Measurements from ENCODE around the gene PIP5K1B.

PIP5K1B gene

DNA sequence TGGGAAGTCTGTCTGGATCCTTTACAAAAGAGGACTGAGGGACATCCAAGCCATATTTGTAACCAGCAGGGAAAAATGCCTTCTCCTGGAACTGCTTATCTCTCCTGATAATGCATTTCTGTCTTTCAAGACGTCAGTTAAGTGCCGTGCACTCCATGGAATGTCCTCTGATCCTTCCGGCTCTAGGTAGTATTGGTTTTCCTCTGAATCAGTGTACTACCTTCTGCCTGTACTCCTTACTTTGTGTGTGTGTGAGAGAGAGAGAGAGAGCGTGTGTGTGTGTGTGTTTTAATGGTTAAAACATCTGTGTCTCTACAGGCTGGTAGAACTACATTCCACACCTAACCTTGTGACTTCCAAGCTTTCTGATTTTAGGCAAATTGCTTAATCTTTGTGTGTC is 89.9 kb downstream of the PIP5K1B start:
- no peak for DNase-seq (ENCODE audit: low spot score)
- no CpG with 5 or more reads among the region's 4 CpGs for WGBS, 2 donors (ENCODE audit: extremely low coverage in 2 of 2, insufficient read length in 2 of 2, insufficient replicate concordance in 1 of 2)
- Histone ChIP-seq H4K8ac (ENCODE audit: low read depth, low read length) (no peak overlapping the region), H3K4ac (ENCODE audit: low read length) (no peak overlapping the region), H3K4me1 (ENCODE audit: control insufficient read depth in 2 of 2, insufficient read depth in 1 of 2, low read depth in 1 of 2, low read length in 2 of 2) (peaks cover 1 to 2% of the 10 kb centered on the region in 2 donors), H3K79me1 (ENCODE audit: low read depth, low read length) (no peaks in the 10 kb centered on the region), H2BK15ac (ENCODE audit: low read length) (no peak overlapping the region), H2BK5ac (ENCODE audit: low read length) (no peak overlapping the region), H2BK120ac (ENCODE audit: low read depth, low read length) (no peak overlapping the region), H3K36me3 (replicated peaks in 1 of 2; ENCODE audit: control insufficient read depth in 2 of 2, insufficient read depth in 2 of 2, low read length in 2 of 2) (peaks cover 0 to 10% of the 10 kb centered on the region in 2 donors), H3K9ac (ENCODE audit: low read depth, low read length, poor library complexity) (no peak overlapping the region), H3K27me3 (ENCODE audit: control insufficient read depth in 3 of 3, insufficient read depth in 3 of 3, low read depth in 1 of 3, low read length in 3 of 3) (no peaks in the 10 kb centered on the region), H3K18ac (ENCODE audit: low read length) (no peak overlapping the region), H3K4me2 (ENCODE audit: insufficient read depth, low read length, poor library complexity, severe bottlenecking) (no peak overlapping the region), H2BK12ac (ENCODE audit: low read length) (no peak overlapping the region), H2AFZ (ENCODE audit: low read length) (no peak overlapping the region), H3K27ac (replicated peaks; ENCODE audit: low read length) (no peak overlapping the region), H3K9me3 (replicated peaks in 1 of 2; ENCODE audit: control insufficient read depth in 2 of 2, insufficient read depth in 1 of 2, low read depth in 1 of 2, low read length in 2 of 2) (peaks cover 0 to 3% of the 10 kb centered on the region in 2 donors), H2AK5ac (ENCODE audit: low read depth, low read length) (no peak overlapping the region), H3K23ac (ENCODE audit: low read depth, low read length, poor library complexity) (no peak overlapping the region), H3K4me3 (ENCODE audit: low read length in 2 of 2) (no peak overlapping the region), H4K91ac (ENCODE audit: low read depth, low read length, poor library complexity) (no peak overlapping the region), H3K14ac (ENCODE audit: low read length) (no peak overlapping the region)

DNA sequence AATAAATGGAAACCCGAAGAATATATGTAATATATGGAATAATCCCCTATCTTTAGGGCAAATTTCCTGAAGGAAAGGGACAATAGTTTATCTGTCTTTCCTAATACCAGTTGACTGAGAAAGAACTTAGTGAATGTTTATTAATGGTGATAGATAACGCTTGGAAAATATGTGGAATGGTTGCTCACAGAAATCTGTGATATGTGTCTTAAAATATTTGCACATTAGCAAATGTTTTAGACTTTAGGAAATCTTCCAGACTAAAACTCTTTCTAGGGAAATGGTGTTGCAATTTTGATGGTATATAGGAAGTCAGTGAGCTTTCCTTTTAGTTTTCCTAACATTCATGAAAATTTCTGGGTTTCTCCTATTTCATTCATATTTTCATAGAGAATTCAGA is 90.4 kb downstream of the PIP5K1B start:
- Histone ChIP-seq H2BK5ac (ENCODE audit: low read length) (no peak overlapping the region), H3K36me3 (replicated peaks in 1 of 2; ENCODE audit: control insufficient read depth in 2 of 2, insufficient read depth in 2 of 2, low read length in 2 of 2) (peaks cover 0 to 10% of the 10 kb centered on the region in 2 donors), H3K9ac (ENCODE audit: low read depth, low read length, poor library complexity) (no peak overlapping the region), H3K79me1 (ENCODE audit: low read depth, low read length) (no peaks in the 10 kb centered on the region), H3K4me1 (ENCODE audit: control insufficient read depth in 2 of 2, insufficient read depth in 1 of 2, low read depth in 1 of 2, low read length in 2 of 2) (peaks cover 1 to 2% of the 10 kb centered on the region in 2 donors), H4K91ac (ENCODE audit: low read depth, low read length, poor library complexity) (no peak overlapping the region), H3K23ac (ENCODE audit: low read depth, low read length, poor library complexity) (no peak overlapping the region), H3K9me3 (replicated peaks in 1 of 2; ENCODE audit: control insufficient read depth in 2 of 2, insufficient read depth in 1 of 2, low read depth in 1 of 2, low read length in 2 of 2) (peaks cover 2 to 3% of the 10 kb centered on the region in 2 donors), H3K4me3 (ENCODE audit: low read length in 2 of 2) (no peak overlapping the region), H2BK12ac (ENCODE audit: low read length) (no peak overlapping the region), H2BK120ac (ENCODE audit: low read depth, low read length) (no peak overlapping the region), H3K18ac (ENCODE audit: low read length) (no peak overlapping the region), H2AK5ac (ENCODE audit: low read depth, low read length) (no peak overlapping the region), H2AFZ (ENCODE audit: low read length) (no peak overlapping the region), H2BK15ac (ENCODE audit: low read length) (no peak overlapping the region), H3K27me3 (ENCODE audit: control insufficient read depth in 3 of 3, insufficient read depth in 3 of 3, low read depth in 1 of 3, low read length in 3 of 3) (no peaks in the 10 kb centered on the region), H3K14ac (ENCODE audit: low read length) (no peak overlapping the region), H3K4me2 (ENCODE audit: insufficient read depth, low read length, poor library complexity, severe bottlenecking) (no peak overlapping the region), H4K8ac (ENCODE audit: low read depth, low read length) (no peak overlapping the region), H3K27ac (replicated peaks; ENCODE audit: low read length) (no peak overlapping the region), H3K4ac (ENCODE audit: low read length) (no peak overlapping the region)
- no CpG with 5 or more reads among the region's 2 CpGs for WGBS, 2 donors (ENCODE audit: extremely low coverage in 2 of 2, insufficient read length in 2 of 2, insufficient replicate concordance in 1 of 2)
- no peak for DNase-seq (ENCODE audit: low spot score)

DNA sequence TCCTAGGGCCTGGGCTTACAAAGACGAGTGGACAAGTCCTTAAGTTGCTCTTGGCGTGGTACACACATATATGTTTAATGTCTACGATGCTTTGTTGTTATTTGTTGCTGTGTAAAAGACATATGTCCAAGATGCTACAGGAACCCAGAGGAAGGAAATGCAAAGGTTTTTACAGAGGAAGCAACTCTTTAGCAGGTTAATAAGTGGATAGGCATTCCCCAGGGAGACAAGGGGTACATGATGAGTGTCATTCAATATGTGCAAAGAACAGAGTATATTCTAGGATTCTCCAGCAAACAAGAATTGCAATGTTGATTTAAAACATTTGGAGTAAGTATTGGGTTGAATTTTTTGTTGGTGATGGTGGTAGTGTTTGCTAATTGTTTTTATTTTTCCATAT is 92.1 kb downstream of the PIP5K1B start:
- no peak overlapping the region for H2BK5ac ChIP-seq (ENCODE audit: low read length)
- H3K18ac ChIP-seq (ENCODE audit: low read length), result no peak overlapping the region
- no peak overlapping the region for H4K91ac ChIP-seq (ENCODE audit: low read depth, low read length, poor library complexity)
- no peak overlapping the region for H2AK5ac ChIP-seq (ENCODE audit: low read depth, low read length)
- H3K14ac ChIP-seq (ENCODE audit: low read length), result no peak overlapping the region
- no peak overlapping the region for H3K4ac ChIP-seq (ENCODE audit: low read length)
- no peak for DNase-seq (ENCODE audit: low spot score)
- H3K9me3 ChIP-seq (replicated peaks in 1 of 2; ENCODE audit: control insufficient read depth in 2 of 2, insufficient read depth in 1 of 2, low read depth in 1 of 2, low read length in 2 of 2), result peaks cover 2 to 3% of the 10 kb centered on the region in 2 donors
- no peak overlapping the region for H2BK120ac ChIP-seq (ENCODE audit: low read depth, low read length)
- peaks cover 1 to 2% of the 10 kb centered on the region in 2 donors for H3K4me1 ChIP-seq (ENCODE audit: control insufficient read depth in 2 of 2, insufficient read depth in 1 of 2, low read depth in 1 of 2, low read length in 2 of 2)
- H3K79me1 ChIP-seq (ENCODE audit: low read depth, low read length), result no peaks in the 10 kb centered on the region
- H3K4me2 ChIP-seq (ENCODE audit: insufficient read depth, low read length, poor library complexity, severe bottlenecking), result no peak overlapping the region
- H2BK12ac ChIP-seq (ENCODE audit: low read length), result no peak overlapping the region
- no CpG with 5 or more reads among the region's 3 CpGs for WGBS, 2 donors (ENCODE audit: extremely low coverage in 2 of 2, insufficient read length in 2 of 2, insufficient replicate concordance in 1 of 2)
- H3K36me3 ChIP-seq (replicated peaks in 1 of 2; ENCODE audit: control insufficient read depth in 2 of 2, insufficient read depth in 2 of 2, low read length in 2 of 2), result peaks cover 0 to 3% of the 10 kb centered on the region in 2 donors
- no peaks in the 10 kb centered on the region for H3K27me3 ChIP-seq (ENCODE audit: control insufficient read depth in 3 of 3, insufficient read depth in 3 of 3, low read depth in 1 of 3, low read length in 3 of 3)
- H2AFZ ChIP-seq (ENCODE audit: low read length), result no peak overlapping the region
- no peak overlapping the region for H4K8ac ChIP-seq (ENCODE audit: low read depth, low read length)
- no peak overlapping the region for H2BK15ac ChIP-seq (ENCODE audit: low read length)
- no peak overlapping the region for H3K27ac ChIP-seq (replicated peaks; ENCODE audit: low read length)
- no peak overlapping the region for H3K23ac ChIP-seq (ENCODE audit: low read depth, low read length, poor library complexity)
- H3K9ac ChIP-seq (ENCODE audit: low read depth, low read length, poor library complexity), result no peak overlapping the region
- H3K4me3 ChIP-seq (ENCODE audit: low read length in 2 of 2), result no peak overlapping the region

DNA sequence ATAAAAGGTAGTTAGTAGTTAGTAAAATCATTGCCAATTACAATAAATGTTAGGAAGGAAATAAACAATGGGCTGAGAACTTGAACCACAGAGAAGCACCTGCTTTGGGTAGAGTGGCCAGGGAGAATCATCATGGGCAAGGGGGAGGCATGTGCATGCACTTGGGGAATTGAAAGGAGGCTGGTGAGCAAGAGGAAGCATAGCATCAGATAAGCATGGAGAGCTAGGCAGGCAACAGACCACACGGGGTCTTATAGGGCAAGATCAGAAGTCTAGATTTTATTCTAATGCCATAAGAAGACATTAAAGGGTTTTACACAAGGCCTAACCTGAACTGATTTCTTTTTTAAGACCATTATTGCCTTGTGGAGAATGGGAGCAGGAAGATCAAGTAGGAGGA is 93.4 kb downstream of the PIP5K1B start:
- H3K27me3 ChIP-seq (ENCODE audit: control insufficient read depth in 3 of 3, insufficient read depth in 3 of 3, low read depth in 1 of 3, low read length in 3 of 3), result no peaks in the 10 kb centered on the region
- no peak overlapping the region for H2BK15ac ChIP-seq (ENCODE audit: low read length)
- H3K27ac ChIP-seq (replicated peaks; ENCODE audit: low read length), result no peak overlapping the region
- H2AK5ac ChIP-seq (ENCODE audit: low read depth, low read length), result no peak overlapping the region
- no CpG with 5 or more reads among the region's 1 CpG for WGBS, 2 donors (ENCODE audit: extremely low coverage in 2 of 2, insufficient read length in 2 of 2, insufficient replicate concordance in 1 of 2)
- no peak overlapping the region for H2AFZ ChIP-seq (ENCODE audit: low read length)
- no peak overlapping the region for H4K91ac ChIP-seq (ENCODE audit: low read depth, low read length, poor library complexity)
- no peak overlapping the region for H3K9ac ChIP-seq (ENCODE audit: low read depth, low read length, poor library complexity)
- H3K4me1 ChIP-seq (ENCODE audit: control insufficient read depth in 2 of 2, insufficient read depth in 1 of 2, low read depth in 1 of 2, low read length in 2 of 2), result peaks cover 1 to 2% of the 10 kb centered on the region in 2 donors
- H3K18ac ChIP-seq (ENCODE audit: low read length), result no peak overlapping the region
- no peaks in the 10 kb centered on the region for H3K79me1 ChIP-seq (ENCODE audit: low read depth, low read length)
- H3K9me3 ChIP-seq (replicated peaks in 1 of 2; ENCODE audit: control insufficient read depth in 2 of 2, insufficient read depth in 1 of 2, low read depth in 1 of 2, low read length in 2 of 2), result peaks cover 2 to 3% of the 10 kb centered on the region in 2 donors
- H2BK5ac ChIP-seq (ENCODE audit: low read length), result no peak overlapping the region
- no peak overlapping the region for H2BK12ac ChIP-seq (ENCODE audit: low read length)
- no peak overlapping the region for H3K23ac ChIP-seq (ENCODE audit: low read depth, low read length, poor library complexity)
- DNase-seq (ENCODE audit: low spot score), result no peak
- H4K8ac ChIP-seq (ENCODE audit: low read depth, low read length), result no peak overlapping the region
- peaks cover 0 to 3% of the 10 kb centered on the region in 2 donors for H3K36me3 ChIP-seq (replicated peaks in 1 of 2; ENCODE audit: control insufficient read depth in 2 of 2, insufficient read depth in 2 of 2, low read length in 2 of 2)
- H3K4me2 ChIP-seq (ENCODE audit: insufficient read depth, low read length, poor library complexity, severe bottlenecking), result no peak overlapping the region
- no peak overlapping the region for H3K4ac ChIP-seq (ENCODE audit: low read length)
- H3K4me3 ChIP-seq (ENCODE audit: low read length in 2 of 2), result no peak overlapping the region
- H3K14ac ChIP-seq (ENCODE audit: low read length), result no peak overlapping the region
- H2BK120ac ChIP-seq (ENCODE audit: low read depth, low read length), result no peak overlapping the region
